Calu3 (cell line): ENCODE data around the gene RALGPS1. TPM values are rescaled to one million over a fixed set of nuclear protein-coding genes. Genes with fewer than 3 reads are reported as not detected.

Source experiments
- BruUV-seq: library from RNA; stranded (reverse); fragments of 400-500 nt; replicated peaks from 2 replicates; lab custom pipeline; 2021; lab: Mats Ljungman, UMichigan
- CTCF ChIA-PET: fragments of 300-600 bp; sonication (Branson Sonifier 250); formaldehyde crosslinking; loops from one replicate; lab custom pipeline; 2022; ENCODE audit warnings: antibody characterized with exemption; lab: Charles Lee
- DNase-seq: peaks from one replicate; pipeline ENCODE4 v3.0.0; 2022
- H3K27ac Mint-ChIP-seq: one replicate; pipeline ENCODE4 v1.8.0; 2022; ENCODE audit warnings: mixed read lengths; ENCODE audit not compliant: unreplicated experiment
- H3K27me3 Mint-ChIP-seq: one replicate; pipeline ENCODE4 v1.8.0; 2022; ENCODE audit warnings: mixed read lengths; ENCODE audit not compliant: unreplicated experiment
- H3K36me3 Mint-ChIP-seq: one replicate; pipeline ENCODE4 v1.8.0; 2022; ENCODE audit warnings: mild to moderate bottlenecking, moderate library complexity, mixed read lengths; ENCODE audit not compliant: insufficient read depth, unreplicated experiment
- H3K4me1 Mint-ChIP-seq: one replicate; pipeline ENCODE4 v1.8.0; 2022; ENCODE audit warnings: mild to moderate bottlenecking, low read depth, mixed read lengths; ENCODE audit not compliant: unreplicated experiment
- H3K4me3 Mint-ChIP-seq: one replicate; pipeline ENCODE4 v1.8.0; 2022; ENCODE audit warnings: mild to moderate bottlenecking, low read depth, moderate library complexity, mixed read lengths; ENCODE audit not compliant: unreplicated experiment
- H3K9me3 Mint-ChIP-seq: one replicate; pipeline ENCODE4 v1.8.0; 2022; ENCODE audit warnings: low read depth, mixed read lengths; ENCODE audit not compliant: unreplicated experiment
- CTCF ChIP-seq: fragments of 200-600 bp; IDR thresholded peaks from one replicate; pipeline ENCODE4 v1.8.0; 2022; ENCODE audit warnings: antibody characterized with exemption; ENCODE audit not compliant: unreplicated experiment
- intact Hi-C: fragments of 100-400 bp; cut with micrococcal nuclease; formaldehyde crosslinking; loops from one replicate; pipeline ENCODE4 v1.10.0; 2022; ENCODE audit not compliant: unreplicated experiment
- total RNA-seq: library from RNA; stranded (reverse); gene quantifications from 2 replicates; pipeline ENCODE4 v1.2.3, GENCODE V29; 2022

The RALGPS1 gene
- total RNA-seq, 1 experiment from 2014 or later, result 8.3 TPM

GRCh38 chr9:127209948-127210640, 295.5 kb downstream of the RALGPS1 start:
- Mint-ChIP-seq H3K4me3 (no peak overlapping the region), H3K4me1 (peaks cover 7% of the 10 kb centered on the region), H3K27ac (no peak overlapping the region), H3K36me3 (no peaks in the 10 kb centered on the region), H3K27me3 (peaks cover 34% of the 10 kb centered on the region), H3K9me3 (no peaks in the 10 kb centered on the region)
- TF ChIP-seq CTCF, result no peak
- CTCF ChIA-PET, result no interaction called here
- intact Hi-C loops, result loop anchor here (5.0 kb wide), 1 partner anchor 137 kb away; no protein-coding TSS in a partner anchor
- BruUV-seq, result no TSS peak
- DNase-seq, result no peak

GRCh38 chr9:127210851-127211730, 296.5 kb downstream of the RALGPS1 start:
- intact Hi-C loops, result loop anchor here (5.0 kb wide), 1 partner anchor 136 kb away; no protein-coding TSS in a partner anchor
- CTCF ChIA-PET, result no interaction called here

GRCh38 chr9:127211983-127212382, 297.4 kb downstream of the RALGPS1 start:
- Mint-ChIP-seq H3K27me3 (peaks cover 24% of the 10 kb centered on the region), H3K27ac (no peak overlapping the region), H3K36me3 (no peaks in the 10 kb centered on the region), H3K4me3 (no peak overlapping the region), H3K4me1 (peaks cover 7% of the 10 kb centered on the region), H3K9me3 (no peaks in the 10 kb centered on the region)
- CTCF ChIA-PET, result no interaction called here
- no TSS peak for BruUV-seq
- TF ChIP-seq CTCF, result no peak
- no peak for DNase-seq
- intact Hi-C loops, result loop anchor here (5.0 kb wide), 1 partner anchor 135 kb away; no protein-coding TSS in a partner anchor

More at GRCh38 chr9:127210851-127211730, 296.5 kb downstream of the RALGPS1 start:
- DNase-seq, result no peak
- Mint-ChIP-seq H3K4me3 (no peak overlapping the region), H3K27me3 (peaks cover 24% of the 10 kb centered on the region), H3K4me1 (peaks cover 7% of the 10 kb centered on the region), H3K36me3 (no peaks in the 10 kb centered on the region), H3K9me3 (no peaks in the 10 kb centered on the region), H3K27ac (no peak overlapping the region)
- no peak for TF ChIP-seq CTCF
- no TSS peak for BruUV-seq

GRCh38 chr9:127212453-127212852, 297.9 kb downstream of the RALGPS1 start:
- Mint-ChIP-seq H3K27me3 (peaks cover 24% of the 10 kb centered on the region), H3K27ac (no peak overlapping the region), H3K36me3 (no peaks in the 10 kb centered on the region), H3K9me3 (no peaks in the 10 kb centered on the region), H3K4me3 (no peak overlapping the region), H3K4me1 (peaks cover 7% of the 10 kb centered on the region)
- no peak for TF ChIP-seq CTCF
- intact Hi-C loops, result loop anchor here (5.0 kb wide), 1 partner anchor 135 kb away; no protein-coding TSS in a partner anchor
- CTCF ChIA-PET, result no interaction called here
- no TSS peak for BruUV-seq
- no peak for DNase-seq
